ENCODE results near the gene IL17RE. TPM values are rescaled to one million over a fixed set of nuclear protein-coding genes. Genes with fewer than 3 reads are reported as not detected.
"Not testable (repeated sequence)": the region's sequence is repeated elsewhere in the genome, so short reads cannot be mapped to it uniquely, and the experiment has no call there.

The IL17RE gene, protein sequence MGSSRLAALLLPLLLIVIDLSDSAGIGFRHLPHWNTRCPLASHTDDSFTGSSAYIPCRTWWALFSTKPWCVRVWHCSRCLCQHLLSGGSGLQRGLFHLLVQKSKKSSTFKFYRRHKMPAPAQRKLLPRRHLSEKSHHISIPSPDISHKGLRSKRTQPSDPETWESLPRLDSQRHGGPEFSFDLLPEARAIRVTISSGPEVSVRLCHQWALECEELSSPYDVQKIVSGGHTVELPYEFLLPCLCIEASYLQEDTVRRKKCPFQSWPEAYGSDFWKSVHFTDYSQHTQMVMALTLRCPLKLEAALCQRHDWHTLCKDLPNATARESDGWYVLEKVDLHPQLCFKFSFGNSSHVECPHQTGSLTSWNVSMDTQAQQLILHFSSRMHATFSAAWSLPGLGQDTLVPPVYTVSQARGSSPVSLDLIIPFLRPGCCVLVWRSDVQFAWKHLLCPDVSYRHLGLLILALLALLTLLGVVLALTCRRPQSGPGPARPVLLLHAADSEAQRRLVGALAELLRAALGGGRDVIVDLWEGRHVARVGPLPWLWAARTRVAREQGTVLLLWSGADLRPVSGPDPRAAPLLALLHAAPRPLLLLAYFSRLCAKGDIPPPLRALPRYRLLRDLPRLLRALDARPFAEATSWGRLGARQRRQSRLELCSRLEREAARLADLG
- total RNA-seq, result 1 to 10 TPM in 1 of 2 experiments, under 1 TPM in 1; 0.88 to 1.3 TPM
- under 1 TPM in 2 of 3 donors, not detected in 1; 0.16 to 0.64 TPM for polyA plus RNA-seq
- 0.13 to 1.6 (median 0.77) reads per million in 6 experiments for total RNA-seq

DNA sequence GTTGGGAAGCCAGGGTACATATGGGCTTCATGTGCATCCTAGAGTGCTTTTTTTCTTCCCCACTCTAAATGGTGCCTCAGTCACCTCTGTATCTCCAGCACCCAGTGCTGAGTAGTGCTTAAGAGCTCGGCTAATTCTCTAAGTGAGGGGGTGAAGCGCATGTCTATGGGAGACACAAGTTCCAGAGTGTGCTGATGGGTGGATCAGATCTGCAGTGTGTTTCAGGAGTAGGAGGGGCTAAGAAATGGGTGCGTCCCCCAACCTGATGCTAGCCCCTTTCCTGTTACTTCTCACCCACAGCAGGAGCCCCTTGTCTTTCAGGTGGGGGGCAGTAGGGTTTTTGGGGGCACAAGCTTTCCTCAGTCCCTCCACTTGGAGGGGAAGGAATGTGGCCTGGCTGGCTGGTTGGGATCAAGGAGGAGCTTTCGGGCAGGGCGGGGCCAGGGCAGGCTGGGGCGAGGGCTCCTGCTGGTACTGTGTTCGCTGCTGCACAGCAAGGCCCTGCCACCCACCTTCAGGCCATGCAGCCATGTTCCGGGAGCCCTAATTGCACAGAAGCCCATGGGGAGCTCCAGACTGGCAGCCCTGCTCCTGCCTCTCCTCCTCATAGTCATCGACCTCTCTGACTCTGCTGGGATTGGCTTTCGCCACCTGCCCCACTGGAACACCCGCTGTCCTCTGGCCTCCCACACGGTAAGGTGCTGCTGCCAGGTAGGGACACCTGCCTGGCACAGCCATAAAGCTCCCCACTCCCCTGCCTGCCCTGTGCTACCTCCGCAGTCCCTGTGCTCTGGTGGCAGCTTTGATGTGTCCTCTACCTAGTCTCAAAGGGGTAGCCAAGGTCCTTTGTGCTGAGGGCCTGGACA is at the start of gene IL17RE:
Gene IL17RE, plus strand, starts transcription at position 477 of the 866 bp plus-strand sequence. Its CDS starts 85 bp downstream, at position 562.
- peaks cover 14 to 35% (median 32%) of the 10 kb centered on the region in 4 donors for H3K4me1 Mint-ChIP-seq
- H3K27ac Mint-ChIP-seq, result peak within 1 kb of the TSS; percentile 13 to 88 (median 67)
- peaks cover 0 to 1% (median 0%) of the 10 kb centered on the region in 5 donors for H3K27me3 Mint-ChIP-seq
- no peaks in the 10 kb centered on the region for H3K9me3 Mint-ChIP-seq
- H3K4me3 Mint-ChIP-seq, result peak within 1 kb of the TSS; percentile 2 to 74 (median 55)
- peak in 1 of 10 donors; percentile 20 for DNase-seq
- POLR2A ChIA-PET, result interaction anchor here (0.5 to 3.9 kb wide), 5 partner anchors 12 to 379 kb away, joined by 3 to 23 read pairs (median 3); partner anchors contain the start of gene JAGN1
- no peaks in the 10 kb centered on the region for H3K36me3 Mint-ChIP-seq
- peak; percentile 76 to 77 for ATAC-seq

DNA sequence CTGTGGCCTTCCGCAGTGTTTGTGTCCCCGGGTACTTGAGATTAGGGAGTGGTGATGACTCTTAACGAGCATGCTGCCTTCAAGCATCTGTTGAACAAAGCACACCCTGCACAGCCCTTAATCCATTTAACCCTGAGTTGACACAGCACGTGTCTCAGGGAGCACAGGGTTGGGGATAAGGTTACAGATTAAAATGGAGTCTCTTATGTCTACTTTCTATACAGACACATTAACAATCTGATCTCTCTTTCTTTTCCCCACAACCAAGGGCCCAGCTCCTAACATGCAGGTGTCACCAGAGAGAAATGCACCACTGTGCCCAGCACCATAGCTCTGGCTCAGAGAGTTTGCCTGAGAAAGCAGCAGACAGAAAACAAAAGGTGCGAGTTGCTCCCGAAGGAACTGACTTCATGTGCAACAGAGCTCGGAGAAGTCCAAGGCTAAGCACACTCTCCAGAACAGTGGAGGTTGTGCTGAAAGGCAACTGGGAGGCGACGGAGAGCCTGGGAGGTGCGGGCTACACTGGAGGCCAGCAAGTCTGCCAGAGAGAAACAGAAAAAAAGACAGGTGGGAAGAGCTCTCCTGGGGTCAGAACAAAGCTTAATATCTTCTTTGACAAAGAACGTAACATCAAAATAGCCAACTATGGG is 48.2 kb upstream of the IL17RE start:
- H3K36me3 Mint-ChIP-seq, DNase-seq, H3K4me3 Mint-ChIP-seq, POLR2A ChIA-PET, H3K9me3 Mint-ChIP-seq, ATAC-seq: not testable (repeated sequence)
- Mint-ChIP-seq H3K27ac (peak overlapping the region in 2 of 10 donors; percentile 39 to 71), H3K27me3 (peaks cover 0 to 12% (median 4%) of the 10 kb centered on the region in 5 donors), H3K4me1 (peaks cover 0 to 12% (median 0%) of the 10 kb centered on the region in 4 donors)

- H3K36me3 Mint-ChIP-seq, result no peaks in the 10 kb centered on the region
- peaks cover 0 to 12% (median 4%) of the 10 kb centered on the region in 5 donors for H3K27me3 Mint-ChIP-seq
- ATAC-seq (no peak), DNase-seq (no peak)
- no peak overlapping the region for H3K4me3 Mint-ChIP-seq
- no peak overlapping the region for H3K27ac Mint-ChIP-seq
- peaks cover 0 to 12% (median 0%) of the 10 kb centered on the region in 4 donors for H3K4me1 Mint-ChIP-seq
- POLR2A ChIA-PET, result no interaction called here
- no peaks in the 10 kb centered on the region for H3K9me3 Mint-ChIP-seq
Measured at GRCh38 chr3:9855594-9855993, 47.1 kb upstream of the IL17RE start.

DNA sequence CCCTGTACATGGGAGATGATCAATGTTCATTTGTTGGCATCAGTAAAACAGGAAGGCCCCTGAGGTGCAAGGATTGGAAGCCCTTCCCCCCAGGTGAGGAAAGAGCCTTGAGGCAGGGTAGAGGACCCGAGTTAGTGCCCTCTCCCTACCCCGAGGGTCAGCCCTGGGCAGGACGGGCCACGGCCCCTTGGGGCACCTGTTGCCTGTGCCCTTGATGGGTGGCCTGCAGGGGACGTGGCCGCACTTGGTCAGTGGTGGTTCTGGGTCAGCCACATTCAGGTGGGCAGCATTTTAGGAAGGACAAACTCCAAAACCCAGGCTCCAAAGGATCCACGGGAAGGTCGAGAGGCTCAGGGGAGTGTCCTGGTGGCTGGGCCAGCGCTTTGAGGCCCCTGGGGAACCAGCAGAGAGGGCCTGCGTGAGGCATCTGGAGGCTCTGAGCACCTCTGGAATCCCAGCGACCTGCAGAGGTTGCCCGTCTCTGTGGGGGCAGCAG is 43.1 kb upstream of the IL17RE start:
- DNase-seq (no peak), ATAC-seq (no peak)
- no peaks in the 10 kb centered on the region for H3K36me3 Mint-ChIP-seq
- H3K27me3 Mint-ChIP-seq, result peaks cover 6 to 9% (median 6%) of the 10 kb centered on the region in 5 donors
- H3K4me3 Mint-ChIP-seq, result no peak overlapping the region
- H3K4me1 Mint-ChIP-seq, result peaks cover 0 to 19% (median 4%) of the 10 kb centered on the region in 4 donors
- POLR2A ChIA-PET, result no interaction called here
- no peaks in the 10 kb centered on the region for H3K9me3 Mint-ChIP-seq
- peak overlapping the region in 2 of 10 donors; percentile 31 to 77 for H3K27ac Mint-ChIP-seq

GRCh38 chr3:9861201-9861600 is 41.4 kb upstream of the IL17RE start:
- Mint-ChIP-seq H3K27ac (no peak overlapping the region), H3K4me1 (peaks cover 0 to 15% (median 4%) of the 10 kb centered on the region in 4 donors), H3K36me3 (no peaks in the 10 kb centered on the region), H3K4me3 (no peak overlapping the region), H3K9me3 (no peaks in the 10 kb centered on the region), H3K27me3 (peaks cover 5 to 9% (median 6%) of the 10 kb centered on the region in 5 donors)
- POLR2A ChIA-PET, result no interaction called here
- ATAC-seq (no peak), DNase-seq (no peak)

DNA sequence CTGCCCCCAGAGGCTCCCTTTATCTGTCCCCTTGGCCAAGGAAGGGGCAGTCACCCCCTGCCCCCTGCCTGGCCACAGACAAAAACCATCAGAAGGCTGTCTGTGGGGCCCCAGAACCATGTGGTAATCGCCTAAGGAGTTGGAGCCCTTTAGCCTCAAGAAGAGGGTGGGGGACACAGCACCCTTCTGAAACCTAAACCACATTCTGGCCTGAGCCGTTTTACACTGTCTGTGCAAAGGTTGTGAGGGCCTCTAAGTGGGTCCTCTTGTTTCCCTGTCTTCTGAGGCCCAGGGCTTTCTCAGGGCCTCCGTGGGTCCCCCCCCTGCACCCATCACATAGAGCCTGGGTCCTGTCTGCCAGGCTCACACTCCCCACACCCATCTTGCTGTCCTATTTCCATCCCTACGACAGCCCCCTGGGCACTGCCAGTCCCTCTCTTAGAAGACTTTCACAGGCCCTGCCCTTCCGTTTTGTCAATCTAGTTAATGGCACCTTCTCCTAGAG is 41.0 kb upstream of the IL17RE start:
- ATAC-seq (no peak), DNase-seq (no peak)
- peaks cover 0 to 13% (median 4%) of the 10 kb centered on the region in 4 donors for H3K4me1 Mint-ChIP-seq
- no peaks in the 10 kb centered on the region for H3K36me3 Mint-ChIP-seq
- H3K9me3 Mint-ChIP-seq, result no peaks in the 10 kb centered on the region
- POLR2A ChIA-PET, result no interaction called here
- H3K27me3 Mint-ChIP-seq, result peaks cover 5 to 9% (median 6%) of the 10 kb centered on the region in 5 donors
- H3K4me3 Mint-ChIP-seq, result peak overlapping the region in 4 of 10 donors; percentile 24 to 51 (median 36)
- no peak overlapping the region for H3K27ac Mint-ChIP-seq

DNA sequence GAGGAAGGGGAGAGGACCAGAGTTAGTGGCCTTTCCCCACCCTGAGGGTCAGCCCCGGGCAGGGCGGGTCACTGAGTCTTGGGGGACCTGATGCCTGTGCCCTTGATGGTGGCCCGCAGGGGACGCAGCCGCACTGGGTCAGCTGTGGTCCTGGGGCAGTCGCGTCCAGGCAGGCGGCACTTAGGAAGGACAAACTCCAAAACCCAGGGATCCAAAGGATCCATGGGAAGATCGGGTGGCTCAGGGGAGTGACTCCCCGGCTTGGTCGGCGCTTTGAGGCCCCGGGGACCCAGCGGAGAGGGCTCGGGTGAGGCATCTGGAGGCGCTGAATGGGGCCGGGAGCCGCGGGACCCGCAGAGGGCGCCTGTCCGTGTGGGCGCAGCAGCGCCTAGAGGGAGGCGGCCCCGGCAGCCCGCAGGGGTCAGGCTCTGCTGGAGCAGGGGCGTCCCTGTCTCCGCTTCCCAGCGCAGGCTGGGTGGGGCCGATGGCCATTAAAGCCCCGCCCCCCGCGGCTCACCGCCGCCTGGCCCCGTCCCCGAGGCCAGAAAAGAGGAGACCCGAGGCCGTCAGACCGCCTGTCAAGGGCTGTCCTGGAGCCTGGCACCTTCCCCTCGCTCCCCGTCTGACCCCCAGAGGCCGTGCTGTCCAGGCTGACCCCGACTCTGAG is 40.1 kb upstream of the IL17RE start:
- Mint-ChIP-seq H3K27ac (no peak overlapping the region), H3K4me3 (peak overlapping the region in 6 of 10 donors; percentile 22 to 51 (median 43)), H3K27me3 (peaks cover 5 to 9% (median 6%) of the 10 kb centered on the region in 5 donors), H3K9me3 (no peaks in the 10 kb centered on the region), H3K4me1 (peaks cover 0 to 13% (median 4%) of the 10 kb centered on the region in 4 donors), H3K36me3 (no peaks in the 10 kb centered on the region)
- POLR2A ChIA-PET, result no interaction called here
- DNase-seq (peak in 6 of 10 donors; percentile 15 to 33 (median 18)), ATAC-seq (peak; percentile 87 to 99)

DNA sequence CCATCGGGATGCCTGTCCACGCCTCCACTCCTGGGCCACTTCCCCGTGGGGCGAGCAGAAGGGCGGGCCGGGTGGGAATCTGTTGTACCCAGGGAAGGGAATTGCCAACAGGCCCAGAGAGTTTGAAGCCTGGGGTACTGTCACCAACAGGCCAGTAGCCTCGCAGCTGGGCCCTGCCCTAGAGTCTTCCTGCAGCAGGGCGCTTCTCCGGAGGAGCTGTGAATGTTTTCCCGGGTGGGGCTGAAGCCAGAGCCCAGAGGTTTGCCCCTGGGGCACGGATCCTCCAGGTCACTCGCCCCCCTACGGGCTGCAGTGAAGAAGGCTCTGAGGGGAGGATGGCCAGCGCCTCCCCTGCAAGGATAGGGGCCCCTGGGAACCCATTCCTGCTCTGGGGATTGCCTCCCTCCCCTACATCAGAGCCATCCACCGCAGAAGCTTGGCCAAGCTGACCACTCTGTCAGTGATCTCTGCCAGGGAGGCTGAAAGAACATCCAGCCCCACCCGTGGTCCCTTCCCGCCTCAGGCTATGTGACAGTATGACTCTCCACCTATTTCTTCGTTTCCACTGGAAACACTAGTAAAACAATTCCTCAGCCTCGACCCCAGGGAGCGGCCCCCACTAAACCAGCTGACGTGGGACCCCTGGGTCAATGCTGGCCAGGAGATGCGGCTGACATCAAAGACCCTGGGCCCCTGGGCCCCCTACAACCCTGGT is 39.4 kb upstream of the IL17RE start:
- POLR2A ChIA-PET, result no interaction called here

GRCh38 chr3:9864200-9864927 is 38.3 kb upstream of the IL17RE start:
- H3K9me3 Mint-ChIP-seq, result no peaks in the 10 kb centered on the region
- POLR2A ChIA-PET, result no interaction called here
- no peaks in the 10 kb centered on the region for H3K36me3 Mint-ChIP-seq
- H3K27ac Mint-ChIP-seq, result peak overlapping the region in 1 of 10 donors; percentile 53
- H3K27me3 Mint-ChIP-seq, result peaks cover 5 to 9% (median 6%) of the 10 kb centered on the region in 5 donors
- no peak overlapping the region for H3K4me3 Mint-ChIP-seq
- DNase-seq (no peak), ATAC-seq (no peak)
- H3K4me1 Mint-ChIP-seq, result peaks cover 0 to 8% (median 4%) of the 10 kb centered on the region in 4 donors

More for the DNA sequence above, 39.4 kb upstream of the IL17RE start:
- Mint-ChIP-seq H3K27ac (no peak overlapping the region), H3K36me3 (no peaks in the 10 kb centered on the region), H3K9me3 (no peaks in the 10 kb centered on the region), H3K27me3 (peaks cover 5 to 9% (median 6%) of the 10 kb centered on the region in 5 donors), H3K4me3 (peak overlapping the region in 2 of 10 donors; percentile 26 to 63), H3K4me1 (peaks cover 0 to 13% (median 4%) of the 10 kb centered on the region in 4 donors)
- ATAC-seq, result no peak
- no peak for DNase-seq

GRCh38 chr3:9865125-9865637 is 37.5 kb upstream of the IL17RE start:
- DNase-seq, H3K27me3 Mint-ChIP-seq, H3K4me1 Mint-ChIP-seq, H3K9me3 Mint-ChIP-seq, POLR2A ChIA-PET, ATAC-seq, H3K27ac Mint-ChIP-seq, H3K4me3 Mint-ChIP-seq, H3K36me3 Mint-ChIP-seq: not testable (repeated sequence)
